Neuronal stem cell (in vitro differentiated cells): ENCODE data around the gene CAMTA1.

Experiments
- DNase-seq: peaks from one replicate; pipeline ENCODE4 v3.0.0-alpha.2; 2013; ENCODE audit warnings: low spot score
- H2AFZ ChIP-seq: one replicate; pipeline ENCODE4 v1.6.1; 2013; ENCODE audit warnings: mild to moderate bottlenecking, low read length, inconsistent platforms
- H2AK5ac ChIP-seq: 2 replicates; pipeline ENCODE4 v1.6.1; 2013; ENCODE audit warnings: low read depth, mild to moderate bottlenecking, inconsistent platforms, low read length, moderate library complexity, mixed read lengths
- H2BK120ac ChIP-seq: 2 replicates; pipeline ENCODE4 v1.6.1; 2013; ENCODE audit warnings: low read depth, mild to moderate bottlenecking, inconsistent platforms, low read length, moderate library complexity, mixed read lengths
- H2BK12ac ChIP-seq: one replicate; pipeline ENCODE4 v1.6.1; 2013; ENCODE audit warnings: low read length, inconsistent platforms
- H2BK15ac ChIP-seq: 2 replicates; pipeline ENCODE4 v1.6.1; 2013; ENCODE audit warnings: mild to moderate bottlenecking, low read length, inconsistent platforms, mixed read lengths
- H2BK5ac ChIP-seq: one replicate; pipeline ENCODE4 v1.6.1; 2013; ENCODE audit warnings: inconsistent platforms, mild to moderate bottlenecking, low read length, moderate library complexity
- H3K14ac ChIP-seq: one replicate; pipeline ENCODE4 v1.6.1; 2013; ENCODE audit warnings: low read length, inconsistent platforms
- H3K18ac ChIP-seq: 2 replicates; pipeline ENCODE4 v1.6.1; 2013; ENCODE audit warnings: low read length, inconsistent platforms
- H3K23ac ChIP-seq: 2 replicates; pipeline ENCODE4 v1.6.1; 2013; ENCODE audit warnings: low read depth, mild to moderate bottlenecking, mixed read lengths, low read length, inconsistent platforms; ENCODE audit not compliant: poor library complexity
- H3K27ac ChIP-seq: replicated peaks from 3 replicates; pipeline ENCODE4 v1.5.1; 2013; ENCODE audit warnings: low read length, inconsistent platforms
- H3K27me3 ChIP-seq, 3 experiments: 2 replicates each; pipeline ENCODE4 v1.6.1; 2013; ENCODE audit warnings: low read length in 3 of 3, mild to moderate bottlenecking in 2 of 3, inconsistent platforms in 1 of 3, low read depth in 1 of 3, mixed read lengths in 1 of 3, moderate library complexity in 1 of 3; ENCODE audit not compliant: control insufficient read depth in 3 of 3, insufficient read depth in 3 of 3
- H3K36me3 ChIP-seq, 2 donors: replicated peaks in 1 of 2; 2 replicates each; pipeline ENCODE4 v1.6.1; 2013; ENCODE audit warnings: low read length in 2 of 2; ENCODE audit not compliant: control insufficient read depth in 2 of 2, insufficient read depth in 2 of 2
- H3K4ac ChIP-seq: 2 replicates; pipeline ENCODE4 v1.6.1; 2013; ENCODE audit warnings: inconsistent platforms, mild to moderate bottlenecking, low read length, moderate library complexity
- H3K4me1 ChIP-seq, 2 donors: 1 replicate in 1 of 2; 2 replicates in 1 of 2; pipeline ENCODE4 v1.6.1; 2013; ENCODE audit warnings: low read length in 2 of 2, low read depth in 1 of 2; ENCODE audit not compliant: control insufficient read depth in 2 of 2, insufficient read depth in 1 of 2
- H3K4me2 ChIP-seq: one replicate; pipeline ENCODE4 v1.6.1; 2013; ENCODE audit warnings: mild to moderate bottlenecking, low read length, inconsistent platforms; ENCODE audit not compliant: insufficient read depth, poor library complexity, severe bottlenecking
- H3K4me3 ChIP-seq, 2 donors: 2 replicates each; pipeline ENCODE4 v1.5.1; 2013; ENCODE audit warnings: low read length in 2 of 2, mild to moderate bottlenecking in 2 of 2, inconsistent platforms in 1 of 2, moderate library complexity in 1 of 2
- H3K79me1 ChIP-seq: one replicate; pipeline ENCODE4 v1.6.1; 2013; ENCODE audit warnings: low read depth, mild to moderate bottlenecking, inconsistent platforms, low read length, moderate library complexity
- H3K9ac ChIP-seq: one replicate; pipeline ENCODE4 v1.6.1; 2013; ENCODE audit warnings: mild to moderate bottlenecking, low read depth, low read length, inconsistent platforms; ENCODE audit not compliant: poor library complexity
- H3K9me3 ChIP-seq, 2 donors: replicated peaks in 1 of 2; 2 replicates each; pipeline versions ENCODE3 to v1.6.1; 2013; ENCODE audit warnings: low read length in 2 of 2, mild to moderate bottlenecking in 2 of 2, inconsistent platforms in 1 of 2, low read depth in 1 of 2, mixed read lengths in 1 of 2, moderate library complexity in 1 of 2; ENCODE audit not compliant: control insufficient read depth in 2 of 2, insufficient read depth in 1 of 2
- H4K8ac ChIP-seq: one replicate; pipeline ENCODE4 v1.6.1; 2013; ENCODE audit warnings: low read depth, mild to moderate bottlenecking, inconsistent platforms, low read length, moderate library complexity
- H4K91ac ChIP-seq: one replicate; pipeline ENCODE4 v1.6.1; 2013; ENCODE audit warnings: low read length, low read depth, mild to moderate bottlenecking, inconsistent platforms; ENCODE audit not compliant: poor library complexity
- WGBS, 2 donors: extraction: QIAGEN DNeasy Blood & Tissue Kit; methylation state at CpG; one replicate each; pipeline ENCODE4 v1.1.7; 2013; ENCODE audit warnings: missing lambda C conversion rate in 2 of 2, mixed read lengths in 1 of 2; ENCODE audit not compliant: insufficient read length in 2 of 2, insufficient replicate concordance in 1 of 2; ENCODE audit errors: extremely low coverage in 2 of 2; 5-methylcytosine and 5-hydroxymethylcytosine counted together

Gene CAMTA1

DNA sequence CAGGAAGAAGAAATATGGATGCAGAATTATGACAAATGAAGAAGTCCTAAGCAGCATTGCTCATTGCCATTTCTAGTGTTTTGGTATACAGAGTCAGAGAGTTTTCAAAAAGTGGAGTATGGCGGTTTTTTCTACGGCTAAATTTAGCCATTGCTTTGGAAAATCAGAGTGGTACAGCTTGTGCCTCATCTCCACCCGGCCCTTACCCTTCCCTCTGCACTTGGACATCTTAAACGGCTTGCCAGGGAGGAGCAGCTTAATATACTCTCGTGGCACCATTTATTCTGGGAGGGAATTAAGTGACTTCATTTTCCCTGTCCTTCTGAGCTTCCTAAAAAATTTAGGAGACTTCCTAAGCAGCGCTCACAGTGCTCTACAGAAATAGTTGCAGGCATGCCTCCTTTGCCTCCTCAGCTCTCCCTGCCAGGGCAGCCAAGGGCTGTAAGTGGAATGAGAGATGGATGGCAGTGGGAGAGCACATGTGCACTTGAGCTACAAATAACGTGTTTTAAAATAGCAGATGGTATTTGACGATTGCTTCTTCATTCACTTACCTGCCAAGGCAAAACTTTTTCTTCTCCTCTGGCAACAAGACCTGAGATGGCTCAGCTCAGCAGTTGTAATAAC lies 934.3 kb downstream of the CAMTA1 start:
- no peak overlapping the region for H3K27ac ChIP-seq
- WGBS, 2 donors = no CpG with 5 or more reads among the region's 8 CpGs

DNA sequence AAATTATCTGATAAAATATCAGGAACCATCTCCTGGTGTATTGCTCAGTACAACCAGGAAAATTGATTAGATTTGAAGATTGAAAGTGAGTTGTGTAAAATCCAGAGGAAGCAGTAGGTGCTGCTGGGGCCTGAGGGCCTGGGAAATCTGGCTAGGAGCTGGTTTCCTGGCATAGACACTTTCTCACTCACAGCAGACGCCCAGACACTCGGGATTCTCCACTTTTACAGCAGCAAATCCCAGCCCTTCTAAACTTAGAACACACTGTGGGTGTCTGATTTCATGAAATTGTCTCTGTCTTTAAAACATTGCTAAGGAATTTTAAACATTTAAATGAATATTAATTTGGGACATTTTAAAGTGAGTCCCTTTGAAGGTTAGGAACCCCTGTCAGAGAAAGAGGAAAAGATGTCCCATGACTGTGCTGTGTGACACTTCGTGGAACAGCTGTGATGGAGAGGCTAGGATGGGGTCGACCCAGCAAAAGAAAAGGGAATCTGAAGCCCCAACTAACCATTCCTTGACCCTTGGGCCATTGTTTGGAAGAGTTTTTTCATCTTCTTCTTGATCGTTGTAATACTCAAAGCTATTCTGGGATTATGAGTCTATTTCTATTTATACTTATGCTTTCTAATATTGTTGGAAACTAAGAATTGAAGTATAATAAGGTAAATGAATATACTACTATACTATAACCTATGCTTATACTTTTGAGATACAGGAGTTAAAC lies 936.9 kb downstream of the CAMTA1 start:
- Histone ChIP-seq H2AK5ac (no peak overlapping the region), H3K9ac (no peak overlapping the region), H3K79me1 (no peaks in the 10 kb centered on the region), H2BK5ac (no peak overlapping the region), H2BK12ac (no peak overlapping the region), H3K4me3 (no peak overlapping the region), H3K23ac (no peak overlapping the region), H3K27ac (no peak overlapping the region), H3K14ac (no peak overlapping the region), H3K4ac (no peak overlapping the region), H3K4me2 (no peak overlapping the region), H3K36me3 (no peaks in the 10 kb centered on the region), H4K91ac (no peak overlapping the region), H3K4me1 (peaks cover 0 to 4% of the 10 kb centered on the region in 2 donors), H3K18ac (no peak overlapping the region), H3K9me3 (no peaks in the 10 kb centered on the region), H4K8ac (no peak overlapping the region), H2BK120ac (no peak overlapping the region), H3K27me3 (no peaks in the 10 kb centered on the region), H2BK15ac (no peak overlapping the region), H2AFZ (no peak overlapping the region)
- DNase-seq = no peak
- WGBS, 2 donors = no CpG with 5 or more reads among the region's 5 CpGs

More for the DNA sequence above, 934.3 kb downstream of the CAMTA1 start:
- Histone ChIP-seq H3K9ac (no peak overlapping the region), H3K9me3 (no peaks in the 10 kb centered on the region), H2BK120ac (no peak overlapping the region), H3K14ac (no peak overlapping the region), H4K8ac (no peak overlapping the region), H3K27me3 (no peaks in the 10 kb centered on the region), H3K4me1 (peaks cover 0 to 1% of the 10 kb centered on the region in 2 donors), H3K4me2 (no peak overlapping the region), H2BK15ac (no peak overlapping the region), H3K4ac (no peak overlapping the region), H3K36me3 (peaks cover 0 to 2% of the 10 kb centered on the region in 2 donors), H4K91ac (no peak overlapping the region), H2BK5ac (no peak overlapping the region), H2BK12ac (no peak overlapping the region), H3K23ac (no peak overlapping the region), H3K79me1 (no peaks in the 10 kb centered on the region), H2AK5ac (no peak overlapping the region), H3K4me3 (no peak overlapping the region), H3K18ac (no peak overlapping the region), H2AFZ (no peak overlapping the region)
- DNase-seq = no peak

GRCh38 chr1:7722670-7723012 lies 937.4 kb downstream of the CAMTA1 start:
- Histone ChIP-seq H3K4me1 (peaks cover 1 to 4% of the 10 kb centered on the region in 2 donors), H2BK120ac (no peak overlapping the region), H3K36me3 (no peaks in the 10 kb centered on the region), H3K14ac (no peak overlapping the region), H3K4me2 (no peak overlapping the region), H3K9me3 (no peaks in the 10 kb centered on the region), H2BK12ac (no peak overlapping the region), H3K27me3 (no peaks in the 10 kb centered on the region), H4K91ac (no peak overlapping the region), H2AK5ac (no peak overlapping the region), H2BK15ac (no peak overlapping the region), H3K23ac (no peak overlapping the region), H4K8ac (no peak overlapping the region), H2BK5ac (no peak overlapping the region), H3K4ac (no peak overlapping the region), H3K9ac (no peak overlapping the region), H3K27ac (no peak overlapping the region), H2AFZ (no peak overlapping the region), H3K18ac (no peak overlapping the region), H3K79me1 (no peaks in the 10 kb centered on the region), H3K4me3 (no peak overlapping the region)
- WGBS, 2 donors = no CpG with 5 or more reads among the region's 2 CpGs
- DNase-seq = no peak

DNA sequence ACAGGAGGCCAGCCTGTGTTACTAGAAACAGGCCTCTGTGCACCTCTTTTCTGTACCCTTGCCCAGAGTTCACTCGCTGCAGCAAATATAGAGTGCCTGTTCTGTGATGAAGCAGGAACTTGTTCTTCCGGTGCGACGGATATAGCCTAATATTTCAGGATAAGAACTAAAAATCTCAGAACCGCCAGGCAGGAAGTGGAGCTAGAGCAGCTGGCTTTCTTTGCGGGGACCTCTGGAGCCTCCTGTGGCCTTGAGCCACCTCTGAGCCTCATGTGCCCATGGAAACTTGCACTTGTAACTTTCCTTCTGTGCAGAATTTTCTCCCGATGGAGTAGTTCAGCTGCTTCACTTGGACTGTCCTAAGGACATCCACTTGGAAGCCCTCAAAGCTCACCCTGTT lies 941.4 kb downstream of the CAMTA1 start:
- Histone ChIP-seq H3K18ac (no peak overlapping the region), H4K8ac (no peak overlapping the region), H4K91ac (no peak overlapping the region), H3K4ac (no peak overlapping the region), H3K4me2 (no peak overlapping the region), H3K4me3 (no peak overlapping the region), H2AK5ac (no peak overlapping the region), H3K23ac (no peak overlapping the region), H3K14ac (no peak overlapping the region), H3K27ac (no peak overlapping the region), H2BK15ac (no peak overlapping the region), H2BK12ac (no peak overlapping the region), H2AFZ (no peak overlapping the region), H3K9ac (no peak overlapping the region), H3K9me3 (no peaks in the 10 kb centered on the region), H3K79me1 (no peaks in the 10 kb centered on the region), H3K27me3 (no peaks in the 10 kb centered on the region), H3K36me3 (no peaks in the 10 kb centered on the region), H3K4me1 (peaks cover 7 to 12% of the 10 kb centered on the region in 2 donors), H2BK5ac (no peak overlapping the region), H2BK120ac (no peak overlapping the region)
- no CpG with 5 or more reads among the region's 7 CpGs for WGBS, 2 donors
- DNase-seq = no peak
